Dendritic cell treated with granulocyte-macrophage colony-stimulating factor and Interleukin-4, amounts not matched to agents 40 ng/mL and 50 ng/mL, for 4 days (primary cell): Measurements from ENCODE around the gene ZNF668.
A peak's percentile ranks its signal among the peaks of the same experiment; 100 is the strongest.

Source experiments
- H3K27ac Mint-ChIP-seq: one replicate; pipeline ENCODE4 v1.8.0; 2022; ENCODE audit warnings: mild to moderate bottlenecking, mixed read lengths
- H3K27me3 Mint-ChIP-seq: one replicate; pipeline ENCODE4 v1.8.0; 2022; ENCODE audit warnings: mild to moderate bottlenecking, mixed read lengths
- H3K36me3 Mint-ChIP-seq: one replicate; pipeline ENCODE4 v1.8.0; 2022; ENCODE audit warnings: low read depth, mixed read lengths
- H3K4me1 Mint-ChIP-seq: one replicate; pipeline ENCODE4 v1.8.0; 2022; ENCODE audit warnings: low read depth, mixed read lengths
- H3K4me3 Mint-ChIP-seq: one replicate; pipeline ENCODE4 v1.8.0; 2022; ENCODE audit warnings: mild to moderate bottlenecking, moderate library complexity, mixed read lengths
- H3K9me3 Mint-ChIP-seq: one replicate; pipeline ENCODE4 v1.8.0; 2022; ENCODE audit warnings: mixed read lengths
- intact Hi-C: fragments of 100-400 bp; cut with micrococcal nuclease; formaldehyde crosslinking; loops from one replicate; pipeline ENCODE4 v1.15.0; 2022

Gene ZNF668

DNA sequence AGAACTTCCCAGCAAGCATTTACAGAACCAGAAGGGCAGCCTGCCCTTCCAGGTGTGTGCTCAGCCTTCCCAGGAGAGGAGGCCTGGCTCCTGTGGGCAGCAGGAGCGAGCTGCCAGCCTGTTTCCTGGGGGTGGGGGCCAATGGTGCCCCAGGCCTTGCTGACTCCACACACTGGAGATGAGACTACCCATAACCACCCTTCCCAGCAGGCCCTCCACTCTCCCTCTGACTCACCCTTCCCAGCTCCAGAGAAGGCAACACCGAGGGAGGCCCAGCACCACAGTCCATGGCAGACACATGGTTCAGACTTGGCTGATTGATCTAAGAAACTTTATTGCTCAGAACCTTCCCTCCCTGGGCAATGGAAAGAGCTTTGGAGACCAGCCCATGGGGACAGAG lies 16.5 kb upstream of the ZNF668 start:
- Mint-ChIP-seq H3K4me1 (peaks cover 27% of the 10 kb centered on the region), H3K36me3 (peaks cover 75% of the 10 kb centered on the region), H3K27ac (no peak overlapping the region), H3K27me3 (no peaks in the 10 kb centered on the region), H3K4me3 (no peak overlapping the region), H3K9me3 (no peaks in the 10 kb centered on the region)
- intact Hi-C loops, result loop anchor here (10.0 kb wide), 2 partner anchors 136 to 354 kb away; partner anchors contain the start of genes SETD1A and ZNF843

DNA sequence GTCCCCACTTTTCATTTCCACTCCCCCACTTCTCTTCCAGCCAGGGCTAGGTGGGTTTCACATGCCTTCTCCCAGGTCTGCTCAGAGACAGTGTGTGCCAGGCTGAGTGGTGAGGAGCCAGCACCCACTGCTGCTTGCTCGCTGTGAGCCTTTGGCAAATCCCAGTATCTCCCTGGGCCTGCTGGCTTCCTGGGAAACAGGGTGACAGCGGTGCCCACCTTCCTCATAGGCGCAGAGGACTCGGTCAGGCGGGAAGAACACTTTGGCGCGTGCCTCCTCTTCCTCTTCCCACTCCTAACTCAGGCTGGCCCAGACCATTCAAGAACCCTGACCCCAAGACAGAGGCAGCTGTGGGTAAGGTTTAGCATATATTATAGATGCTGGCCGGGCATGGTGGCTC lies 15.2 kb upstream of the ZNF668 start:
- Mint-ChIP-seq H3K4me3 (no peak overlapping the region), H3K4me1 (peaks cover 22% of the 10 kb centered on the region), H3K36me3 (peaks cover 85% of the 10 kb centered on the region), H3K27me3 (no peaks in the 10 kb centered on the region), H3K9me3 (no peaks in the 10 kb centered on the region), H3K27ac (no peak overlapping the region)
- intact Hi-C loops, result no loop called here

DNA sequence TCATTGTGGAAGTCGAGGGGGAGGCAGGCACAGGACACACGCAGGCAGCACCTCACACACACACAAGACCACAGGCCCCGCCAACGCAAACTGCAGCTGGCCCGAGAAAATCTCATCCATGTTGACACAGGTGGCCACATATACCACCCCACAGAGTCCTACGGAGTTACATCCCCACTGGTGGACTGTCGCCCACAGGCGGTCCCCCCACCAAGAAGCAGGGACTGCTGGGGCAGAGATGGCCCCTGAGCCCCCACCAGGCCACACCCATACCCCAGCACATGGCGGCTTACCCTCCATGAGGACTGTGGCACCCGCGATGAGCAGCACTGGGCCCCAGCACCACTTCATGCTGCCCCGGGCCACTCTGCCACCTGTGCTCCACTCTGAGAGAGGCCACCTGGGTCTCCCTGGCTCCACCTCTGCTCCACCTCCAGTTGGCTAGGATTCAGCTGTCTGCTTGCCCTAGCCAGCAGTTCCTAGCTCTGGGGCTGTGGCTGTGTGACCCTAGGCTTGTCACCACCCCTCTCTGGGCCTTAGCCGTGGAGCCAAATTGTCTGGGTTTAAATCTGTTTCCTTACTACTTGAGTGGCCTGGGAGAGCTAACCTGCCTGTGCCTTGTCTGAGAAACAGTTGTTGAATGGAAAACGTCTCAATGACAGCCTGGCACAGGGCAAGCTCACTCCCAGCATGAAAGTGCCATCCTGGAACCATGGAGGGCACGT lies 14.6 kb upstream of the ZNF668 start, which contains the start of gene PRSS53:
Gene PRSS53 (minus strand): TSS at position 485 of the 725 bp plus-strand sequence. CDS start 134 bp downstream, at position 351.
- no peak within 1 kb of the TSS for H3K4me3 Mint-ChIP-seq
- peaks cover 87% of the 10 kb centered on the region for H3K36me3 Mint-ChIP-seq
- H3K27ac Mint-ChIP-seq, result no peak within 1 kb of the TSS
- intact Hi-C loops, result no loop called here
- peaks cover 16% of the 10 kb centered on the region for H3K4me1 Mint-ChIP-seq
- no peaks in the 10 kb centered on the region for H3K27me3 Mint-ChIP-seq
- no peaks in the 10 kb centered on the region for H3K9me3 Mint-ChIP-seq

DNA sequence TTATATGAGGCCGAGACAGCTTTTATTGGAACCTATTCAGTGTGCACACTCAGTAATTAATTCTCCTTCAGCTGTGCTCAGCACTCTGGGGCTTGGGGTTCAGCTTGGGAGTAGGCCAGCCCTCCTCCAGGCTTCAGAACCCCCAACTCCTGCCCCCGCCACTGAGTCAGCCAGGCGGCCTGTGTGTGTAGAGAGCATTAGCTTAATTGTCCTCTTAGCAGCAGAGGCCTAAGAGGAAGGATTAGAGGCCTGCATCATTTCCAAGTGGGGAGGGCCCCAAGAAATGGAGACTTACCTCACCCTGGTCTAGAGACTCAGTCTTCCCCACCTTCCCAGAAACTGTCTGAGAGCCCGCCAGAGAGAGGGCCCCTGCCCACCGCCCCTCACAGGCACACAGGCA lies 13.9 kb upstream of the ZNF668 start:
- no peak overlapping the region for H3K27ac Mint-ChIP-seq
- H3K27me3 Mint-ChIP-seq, result no peaks in the 10 kb centered on the region
- no peaks in the 10 kb centered on the region for H3K9me3 Mint-ChIP-seq
- peaks cover 12% of the 10 kb centered on the region for H3K4me1 Mint-ChIP-seq
- H3K4me3 Mint-ChIP-seq, result no peak overlapping the region
- intact Hi-C loops, result no loop called here
- peaks cover 93% of the 10 kb centered on the region for H3K36me3 Mint-ChIP-seq

DNA sequence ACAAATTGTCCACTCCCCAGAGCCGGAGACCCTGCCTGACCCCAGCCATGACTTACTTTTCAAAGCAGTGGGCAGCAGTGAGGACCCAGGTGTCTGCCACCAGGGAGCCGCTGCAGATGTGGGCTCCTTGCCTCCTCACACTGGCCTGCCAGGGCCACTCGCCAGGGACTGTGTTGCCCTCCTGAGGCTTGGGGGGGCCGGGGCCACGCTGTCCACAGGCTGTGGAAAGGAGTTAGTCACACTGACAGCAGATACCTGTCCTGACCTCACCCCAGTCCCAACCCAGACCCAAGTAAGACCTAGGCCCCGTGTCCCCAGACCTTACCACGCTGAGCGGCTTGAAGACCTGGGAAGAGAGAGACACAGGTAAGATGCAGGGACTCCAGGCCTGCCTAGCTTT lies 13.4 kb upstream of the ZNF668 start:
- H3K4me1 Mint-ChIP-seq, result peaks cover 12% of the 10 kb centered on the region
- intact Hi-C loops, result no loop called here
- no peaks in the 10 kb centered on the region for H3K9me3 Mint-ChIP-seq
- no peak overlapping the region for H3K27ac Mint-ChIP-seq
- no peak overlapping the region for H3K4me3 Mint-ChIP-seq
- no peaks in the 10 kb centered on the region for H3K27me3 Mint-ChIP-seq
- H3K36me3 Mint-ChIP-seq, result peaks cover 96% of the 10 kb centered on the region

DNA sequence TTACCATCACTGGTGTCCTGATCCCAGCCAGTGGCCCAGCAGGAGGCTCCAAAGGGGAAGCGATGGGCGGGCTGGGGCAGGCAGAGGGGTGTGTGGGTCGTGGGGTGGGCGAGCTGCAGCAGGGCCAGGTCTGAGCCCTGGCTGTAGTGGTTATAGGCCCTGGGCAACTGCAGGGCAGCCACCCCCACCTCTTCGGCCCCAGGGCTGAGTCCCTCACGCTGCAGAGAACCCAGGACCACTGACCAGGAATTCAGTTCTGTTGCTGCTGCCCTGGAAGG lies 12.5 kb upstream of the ZNF668 start:
- Mint-ChIP-seq H3K4me1 (peaks cover 20% of the 10 kb centered on the region), H3K36me3 (peaks cover 99% of the 10 kb centered on the region), H3K4me3 (no peak overlapping the region), H3K27me3 (no peaks in the 10 kb centered on the region), H3K27ac (peak overlapping the region; percentile 7), H3K9me3 (no peaks in the 10 kb centered on the region)
- intact Hi-C loops, result no loop called here

DNA sequence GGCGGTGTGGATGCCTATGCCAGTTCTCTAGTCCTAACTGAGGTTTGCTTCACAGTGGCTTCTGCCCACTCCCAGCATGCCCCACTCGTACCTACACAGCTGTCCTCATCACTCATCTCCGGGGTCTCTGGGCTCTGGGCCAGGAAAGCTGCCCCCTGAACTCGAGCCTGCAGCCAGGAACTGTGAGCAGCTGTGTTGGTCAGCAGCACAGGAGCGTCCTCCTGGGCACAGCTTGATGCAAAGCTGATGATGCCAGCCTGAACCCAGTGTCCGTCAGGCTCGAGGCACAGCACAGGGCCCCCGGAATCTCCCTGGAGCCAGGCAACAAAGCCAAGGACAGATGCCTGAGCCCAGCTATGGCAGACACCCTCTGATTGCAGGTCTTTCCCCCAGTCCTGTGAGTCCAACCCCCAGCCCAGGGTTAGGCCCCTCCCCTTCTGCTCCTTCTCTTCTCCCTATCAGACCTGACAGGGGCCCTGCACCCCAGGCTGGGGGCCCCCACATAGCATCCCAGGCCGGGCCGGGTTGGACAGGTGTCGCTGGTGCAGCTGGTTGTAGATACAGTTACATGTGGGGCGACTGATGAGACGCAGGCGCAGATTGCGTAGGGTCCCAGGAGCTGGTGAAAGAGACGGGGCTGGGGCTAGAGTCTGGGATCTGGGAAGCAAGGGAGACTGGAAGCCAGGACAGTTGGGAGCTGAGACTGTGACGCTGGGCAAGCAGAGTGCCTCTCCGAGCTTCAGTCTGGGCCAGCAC lies 12.0 kb upstream of the ZNF668 start:
- intact Hi-C loops, result no loop called here

DNA sequence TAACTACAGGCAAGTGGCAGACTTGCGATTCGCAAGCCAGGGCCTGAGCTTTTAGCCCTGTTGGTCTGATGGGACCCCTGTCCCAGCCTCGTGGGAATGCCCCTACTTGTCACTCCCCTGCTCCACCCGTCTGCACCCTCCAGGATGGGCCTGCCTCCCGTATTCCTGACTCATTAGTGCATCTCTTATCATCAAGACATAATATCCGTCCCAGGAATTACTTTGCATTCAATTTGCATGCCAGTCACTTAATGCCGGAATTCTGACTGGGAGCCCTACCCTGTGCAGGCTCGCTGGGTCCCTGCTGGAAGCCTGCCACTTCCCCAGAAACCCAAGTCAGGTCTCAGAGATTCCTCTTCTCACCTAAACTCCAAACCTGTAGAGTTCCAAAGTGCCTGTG lies 11.4 kb upstream of the ZNF668 start:
- Mint-ChIP-seq H3K4me3 (no peak overlapping the region), H3K27me3 (no peaks in the 10 kb centered on the region), H3K9me3 (no peaks in the 10 kb centered on the region), H3K36me3 (peaks cover 99% of the 10 kb centered on the region), H3K27ac (no peak overlapping the region), H3K4me1 (peaks cover 27% of the 10 kb centered on the region)
- intact Hi-C loops, result no loop called here

More for the DNA sequence above, 12.0 kb upstream of the ZNF668 start:
- Mint-ChIP-seq H3K36me3 (peaks cover 99% of the 10 kb centered on the region), H3K27ac (peak overlapping the region; percentile 7), H3K4me1 (peaks cover 25% of the 10 kb centered on the region), H3K27me3 (no peaks in the 10 kb centered on the region), H3K9me3 (no peaks in the 10 kb centered on the region), H3K4me3 (no peak overlapping the region)

DNA sequence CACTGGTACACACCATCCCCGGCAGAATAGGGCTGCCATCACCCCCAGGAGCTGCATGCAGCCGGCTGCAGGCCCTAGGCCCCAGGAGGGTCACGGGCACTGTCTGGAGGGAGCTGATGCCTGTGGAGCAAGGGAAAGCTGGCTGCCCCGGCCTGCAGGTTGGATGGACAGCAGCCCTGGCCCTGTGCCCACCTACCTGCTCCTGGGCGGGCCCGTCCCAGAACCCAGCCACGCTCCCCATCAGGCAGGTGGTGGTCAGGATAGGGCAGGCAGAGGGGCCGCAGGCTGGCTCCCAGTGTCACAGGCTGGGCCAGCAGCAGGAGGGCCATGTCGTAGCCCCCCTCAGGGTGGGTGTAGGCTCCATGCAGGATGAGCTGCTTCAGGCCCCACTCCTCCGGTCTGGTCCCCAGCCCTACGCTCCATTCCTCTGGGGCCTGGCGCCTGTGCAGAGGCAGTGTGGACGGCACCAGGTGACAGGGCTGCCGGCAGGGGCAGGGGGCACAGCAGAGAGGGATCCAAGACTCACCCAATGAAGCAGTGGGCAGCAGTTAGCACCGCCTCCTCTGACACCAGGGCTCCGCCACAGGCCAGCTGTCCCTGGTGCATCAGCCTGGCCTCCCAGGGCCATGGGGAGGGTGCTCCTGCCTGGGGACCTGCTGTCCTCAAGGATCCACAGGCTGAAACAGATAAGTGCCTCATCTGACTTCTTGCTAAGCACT lies 10.7 kb upstream of the ZNF668 start:
- peaks cover 34% of the 10 kb centered on the region for H3K4me1 Mint-ChIP-seq
- intact Hi-C loops, result no loop called here
- no peaks in the 10 kb centered on the region for H3K9me3 Mint-ChIP-seq
- H3K27me3 Mint-ChIP-seq, result no peaks in the 10 kb centered on the region
- no peak overlapping the region for H3K27ac Mint-ChIP-seq
- no peak overlapping the region for H3K4me3 Mint-ChIP-seq
- peaks cover 99% of the 10 kb centered on the region for H3K36me3 Mint-ChIP-seq

DNA sequence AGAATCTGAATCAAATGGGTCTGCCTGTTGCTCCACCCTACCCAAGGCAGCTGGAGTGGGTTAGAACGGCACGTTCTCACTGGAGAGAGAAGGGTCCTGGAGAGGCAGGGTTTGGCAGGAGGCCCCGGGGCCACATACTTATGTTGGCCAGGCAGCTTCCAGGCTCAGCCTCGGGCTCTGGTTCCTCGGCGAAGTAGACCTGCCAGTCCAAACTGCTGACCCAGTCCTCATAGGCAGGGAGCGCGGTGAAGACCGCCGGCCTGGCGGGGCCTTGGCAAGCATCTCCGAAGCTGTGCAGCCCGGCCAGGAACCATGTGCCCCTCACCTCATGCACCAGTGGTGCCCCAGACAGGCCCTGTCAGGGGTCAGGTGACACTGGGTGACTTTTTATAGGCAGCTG lies 9.9 kb upstream of the ZNF668 start:
- intact Hi-C loops, result no loop called here
- H3K27ac Mint-ChIP-seq, result no peak overlapping the region
- H3K4me1 Mint-ChIP-seq, result peaks cover 41% of the 10 kb centered on the region
- H3K9me3 Mint-ChIP-seq, result no peaks in the 10 kb centered on the region
- peaks cover 99% of the 10 kb centered on the region for H3K36me3 Mint-ChIP-seq
- no peaks in the 10 kb centered on the region for H3K27me3 Mint-ChIP-seq
- no peak overlapping the region for H3K4me3 Mint-ChIP-seq

DNA sequence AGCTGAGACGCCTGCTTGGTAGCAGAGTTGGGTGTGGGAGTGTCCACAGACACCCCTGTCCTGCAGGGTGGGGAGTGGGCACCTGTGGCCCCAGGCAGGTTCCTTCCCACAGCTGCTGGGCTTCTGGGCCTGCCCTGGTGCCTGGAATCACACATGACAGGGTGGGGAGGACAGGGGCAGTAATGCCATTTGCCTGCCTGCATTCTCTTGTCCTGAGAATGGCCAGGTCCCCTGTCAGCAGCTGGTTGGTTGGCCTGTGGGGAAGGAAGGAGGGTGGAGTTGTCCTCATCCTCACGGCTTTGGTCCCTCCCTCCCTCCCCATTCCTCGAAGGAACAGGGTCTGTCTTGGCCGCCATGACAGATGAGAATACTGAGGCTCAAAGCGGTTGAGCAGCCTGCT lies 9.5 kb upstream of the ZNF668 start:
- Mint-ChIP-seq H3K4me1 (peaks cover 45% of the 10 kb centered on the region), H3K27me3 (no peaks in the 10 kb centered on the region), H3K9me3 (no peaks in the 10 kb centered on the region), H3K4me3 (no peak overlapping the region), H3K36me3 (peaks cover 99% of the 10 kb centered on the region), H3K27ac (no peak overlapping the region)
- intact Hi-C loops, result no loop called here

DNA sequence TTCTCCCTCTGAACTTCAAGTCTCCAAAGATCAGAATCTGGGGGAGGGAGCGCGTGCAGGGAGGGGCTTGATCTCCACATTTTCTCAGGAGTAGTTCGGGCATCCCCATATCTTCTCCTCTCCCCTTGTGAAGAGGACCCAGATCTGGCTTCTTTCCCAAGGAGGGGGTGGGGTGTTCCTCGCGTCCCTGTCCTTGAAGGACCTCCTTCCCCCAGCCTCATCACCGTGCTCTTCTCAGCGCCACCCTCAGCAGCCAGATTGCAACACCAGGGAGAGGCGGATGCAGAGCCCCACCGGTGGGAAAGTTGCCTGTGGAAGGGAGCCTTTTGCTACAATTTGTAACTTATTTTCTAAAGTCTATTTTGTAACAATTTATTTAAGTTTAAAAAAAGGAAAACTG lies 9.0 kb upstream of the ZNF668 start:
- no peak overlapping the region for H3K27ac Mint-ChIP-seq
- H3K4me1 Mint-ChIP-seq, result peaks cover 50% of the 10 kb centered on the region
- no peaks in the 10 kb centered on the region for H3K9me3 Mint-ChIP-seq
- no peak overlapping the region for H3K4me3 Mint-ChIP-seq
- no peaks in the 10 kb centered on the region for H3K27me3 Mint-ChIP-seq
- H3K36me3 Mint-ChIP-seq, result peaks cover 99% of the 10 kb centered on the region
- intact Hi-C loops, result no loop called here

DNA sequence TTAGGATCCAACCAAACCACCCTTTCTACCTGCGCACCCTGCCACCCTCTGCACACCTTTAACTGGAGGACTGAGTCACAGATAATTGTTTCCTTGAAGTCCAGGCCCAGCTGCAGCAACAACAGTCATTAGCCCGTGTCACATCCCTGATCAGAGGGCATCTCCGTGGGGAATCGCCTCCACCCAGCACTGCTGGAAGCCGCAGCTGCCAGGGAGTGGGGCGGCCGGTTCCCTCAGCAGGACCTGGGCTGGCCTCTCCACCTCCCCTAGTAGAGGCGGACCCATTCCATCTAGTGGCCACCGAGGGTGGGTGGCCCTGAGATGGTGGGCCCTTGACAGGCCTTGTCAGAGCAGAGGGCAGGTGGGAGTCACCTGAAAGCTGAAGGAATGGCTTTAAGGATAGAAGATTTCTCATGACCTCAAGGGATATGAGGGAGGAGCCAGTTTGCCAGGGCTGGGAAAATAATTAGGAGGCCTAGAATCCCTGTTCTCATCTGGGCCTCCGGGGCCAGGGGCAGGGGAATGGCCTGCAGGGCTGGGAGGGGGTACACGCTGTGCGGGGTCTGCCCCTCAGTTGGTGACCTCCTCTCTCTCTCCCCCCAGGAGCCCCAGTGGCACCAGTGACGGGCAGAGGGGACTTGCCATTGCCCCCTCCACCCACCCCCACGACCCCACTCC lies 8.5 kb upstream of the ZNF668 start:
- Mint-ChIP-seq H3K27me3 (no peaks in the 10 kb centered on the region), H3K36me3 (peaks cover 99% of the 10 kb centered on the region), H3K9me3 (no peaks in the 10 kb centered on the region), H3K4me1 (peaks cover 56% of the 10 kb centered on the region), H3K4me3 (no peak overlapping the region), H3K27ac (peak overlapping the region; percentile 47)
- intact Hi-C loops, result no loop called here
